Rectal smooth muscle tissue (tissue), 1 donor: ENCODE data around the gene LRTM2.

ENCODE experiments used
- H3K27ac ChIP-seq: one replicate; pipeline ENCODE4 v1.7.0; 2013; ENCODE audit warnings: low read depth, low read length, inconsistent platforms
- H3K27me3 ChIP-seq: one replicate; pipeline ENCODE4 v1.7.0; 2013; ENCODE audit warnings: low read length; ENCODE audit not compliant: control insufficient read depth, insufficient read depth
- H3K36me3 ChIP-seq: one replicate; pipeline ENCODE4 v1.7.0; 2013; ENCODE audit warnings: low read length; ENCODE audit not compliant: control insufficient read depth, insufficient read depth
- H3K4me1 ChIP-seq: one replicate; pipeline ENCODE4 v1.7.0; 2013; ENCODE audit warnings: low read length; ENCODE audit not compliant: control insufficient read depth, insufficient read depth
- H3K4me3 ChIP-seq: one replicate; pipeline ENCODE4 v1.7.0; 2013; ENCODE audit warnings: low read length
- H3K9ac ChIP-seq: one replicate; pipeline ENCODE4 v1.7.0; 2013; ENCODE audit warnings: low read length

LRTM2 gene

GRCh38 chr12:1885082-1885596 is 64.8 kb downstream of the LRTM2 start:
- Histone ChIP-seq H3K27ac (no peak overlapping the region), H3K27me3 (no peaks in the 10 kb centered on the region), H3K4me3 (no peak overlapping the region), H3K36me3 (no peaks in the 10 kb centered on the region), H3K4me1 (no peaks in the 10 kb centered on the region), H3K9ac (no peak overlapping the region)

DNA sequence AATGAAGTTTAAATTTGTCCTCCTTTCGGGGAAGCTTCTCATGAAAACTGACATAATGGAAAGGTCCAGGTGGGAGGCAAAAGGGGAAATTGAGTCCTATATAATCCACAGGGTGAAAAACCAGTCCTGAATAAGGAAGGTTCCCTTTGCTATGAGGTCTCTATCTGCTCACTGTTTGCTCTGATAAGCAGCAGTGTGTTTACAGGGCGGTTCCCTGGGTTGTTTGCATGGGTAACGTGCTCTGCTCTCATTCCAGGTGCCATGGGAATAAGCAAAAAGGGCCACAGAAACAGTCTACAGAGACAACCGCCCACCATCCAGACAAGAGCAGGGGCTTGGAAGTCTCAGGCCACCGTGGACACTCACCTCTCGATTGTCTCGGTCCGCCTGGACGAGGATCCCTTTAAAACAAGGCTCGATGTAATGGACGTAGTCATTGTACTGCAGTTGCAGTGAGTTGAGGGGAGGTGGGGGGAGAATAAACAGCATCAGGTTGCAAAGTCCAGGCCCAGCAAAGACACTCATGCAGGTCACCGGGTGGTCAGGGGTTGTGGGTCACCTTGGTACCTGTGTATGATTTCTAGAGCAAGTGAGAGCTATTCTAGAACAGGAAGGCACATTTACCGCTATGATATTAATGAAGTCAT is 65.4 kb downstream of the LRTM2 start:
- Histone ChIP-seq H3K4me3 (no peak overlapping the region), H3K36me3 (no peaks in the 10 kb centered on the region), H3K27me3 (no peaks in the 10 kb centered on the region), H3K27ac (no peak overlapping the region), H3K4me1 (no peaks in the 10 kb centered on the region), H3K9ac (no peak overlapping the region)
